IMR-90 (cell line): ENCODE measurements around the gene NOS1. TPM values are rescaled to one million over a fixed set of nuclear protein-coding genes. Genes with fewer than 3 reads are reported as not detected.

Source experiments
- ATAC-seq: fragments of 200-7000 bp; cut with Tn5 transposase; 2 replicates; pipeline ENCODE4 v1.9.1; 2020; ENCODE audit warnings: low read depth, mild to moderate bottlenecking, moderate library complexity
- BruUV-seq: library from RNA; stranded (reverse); fragments of 400-500 nt; replicated peaks from 2 replicates; lab custom pipeline; 2021; lab: Mats Ljungman, UMichigan
- CTCF ChIA-PET: fragments of 300-600 bp; formaldehyde crosslinking; extraction: SDS; loops from one replicate; lab custom pipeline; 2021; ENCODE audit warnings: antibody characterized with exemption; lab: Yijun Ruan, JAX
- POLR2A ChIA-PET: fragments of 300-600 bp; sonication (Branson Sonifier 250); formaldehyde crosslinking; loops from one replicate; lab custom pipeline; 2022; ENCODE audit warnings: antibody characterized with exemption; ENCODE audit not compliant: unreplicated experiment; lab: Charles Lee
- DNase-seq: peaks from one replicate; pipeline ENCODE4 v3.0.0; 2013
- H2AFZ ChIP-seq: replicated peaks from 2 replicates; pipeline ENCODE3; 2013; ENCODE audit warnings: low read length, mild to moderate bottlenecking; ENCODE audit not compliant: poor library complexity
- H2AK5ac ChIP-seq: 2 replicates; pipeline ENCODE4 v1.6.1; 2013; ENCODE audit warnings: low read depth, low read length, inconsistent platforms
- H2AK9ac ChIP-seq: replicated peaks from 2 replicates; pipeline ENCODE3; 2013; ENCODE audit warnings: mild to moderate bottlenecking, low read depth, low read length, moderate library complexity; ENCODE audit not compliant: poor library complexity
- H2BK120ac ChIP-seq: 2 replicates; pipeline ENCODE4 v1.6.1; 2013; ENCODE audit warnings: low read depth, low read length, inconsistent platforms
- H2BK15ac ChIP-seq: 3 replicates; pipeline ENCODE4 v1.6.1; 2013; ENCODE audit warnings: low read depth, low read length, inconsistent platforms
- H2BK20ac ChIP-seq: 2 replicates; pipeline ENCODE4 v1.6.1; 2013; ENCODE audit warnings: low read depth, mild to moderate bottlenecking, inconsistent platforms, low read length, moderate library complexity
- H2BK5ac ChIP-seq: 2 replicates; pipeline ENCODE4 v1.6.1; 2013; ENCODE audit warnings: mild to moderate bottlenecking, low read depth, low read length, inconsistent platforms; ENCODE audit not compliant: poor library complexity, severe bottlenecking
- H3K14ac ChIP-seq: replicated peaks from 2 replicates; pipeline ENCODE4 v1.6.1; 2013; ENCODE audit warnings: low read depth, low read length, inconsistent platforms
- H3K18ac ChIP-seq: 2 replicates; pipeline ENCODE4 v1.6.1; 2013; ENCODE audit warnings: low read depth, low read length, control low read depth
- H3K23ac ChIP-seq: 2 replicates; pipeline ENCODE4 v1.6.1; 2013; ENCODE audit warnings: low read depth, low read length, inconsistent platforms
- H3K27ac ChIP-seq: 2 replicates; pipeline ENCODE4 v1.5.1; 2013; ENCODE audit warnings: mild to moderate bottlenecking, control low read depth, low read length; ENCODE audit not compliant: insufficient read depth
- H3K27me3 ChIP-seq: 2 replicates; pipeline ENCODE4 v1.6.1; 2013; ENCODE audit warnings: low read length; ENCODE audit not compliant: control insufficient read depth, insufficient read depth
- H3K36me3 ChIP-seq: 2 replicates; pipeline ENCODE4 v1.6.1; 2013; ENCODE audit warnings: low read length, mixed read lengths; ENCODE audit not compliant: control insufficient read depth, insufficient read depth
- H3K4ac ChIP-seq: 2 replicates; pipeline ENCODE4 v1.6.1; 2013; ENCODE audit warnings: low read depth, low read length, inconsistent platforms
- H3K4me1 ChIP-seq: 2 replicates; pipeline ENCODE4 v1.6.1; 2013; ENCODE audit warnings: low read length, mixed read lengths; ENCODE audit not compliant: control insufficient read depth, insufficient read depth
- H3K4me2 ChIP-seq: 2 replicates; pipeline ENCODE4 v1.6.1; 2013; ENCODE audit warnings: low read depth, mild to moderate bottlenecking, control low read depth, low read length, moderate library complexity
- H3K4me3 ChIP-seq: 2 replicates; pipeline ENCODE4 v1.5.1; 2013; ENCODE audit warnings: low read depth, mild to moderate bottlenecking, control low read depth, low read length, moderate library complexity; ENCODE audit not compliant: insufficient read depth
- H3K56ac ChIP-seq: 2 replicates; pipeline ENCODE4 v1.6.1; 2013; ENCODE audit warnings: low read length, inconsistent platforms; ENCODE audit not compliant: insufficient read depth; ENCODE audit errors: extremely low read depth
- H3K79me1 ChIP-seq, 2 experiments: 2 replicates each; pipeline ENCODE4 v1.6.1; 2013; ENCODE audit warnings: low read length in 2 of 2, inconsistent platforms in 1 of 2, low read depth in 1 of 2
- H3K9ac ChIP-seq: 2 replicates; pipeline ENCODE4 v1.6.1; 2013; ENCODE audit warnings: low read depth, low read length, control low read depth
- H3K9me1 ChIP-seq: 2 replicates; pipeline ENCODE4 v1.6.1; 2013; ENCODE audit warnings: low read length, inconsistent platforms; ENCODE audit not compliant: insufficient read depth
- H3K9me3 ChIP-seq: 2 replicates; pipeline ENCODE4 v1.6.1; 2013; ENCODE audit warnings: low read length; ENCODE audit not compliant: control insufficient read depth, insufficient read depth
- H4K20me1 ChIP-seq: 2 replicates; pipeline ENCODE4 v1.6.1; 2013; ENCODE audit warnings: low read length, inconsistent platforms; ENCODE audit not compliant: insufficient read depth
- H4K5ac ChIP-seq: 2 replicates; pipeline ENCODE4 v1.6.1; 2013; ENCODE audit warnings: mild to moderate bottlenecking, low read depth, low read length, control low read depth
- H4K8ac ChIP-seq, 2 experiments: 2 replicates each; pipeline ENCODE4 v1.6.1; 2013; ENCODE audit warnings: low read depth in 2 of 2, low read length in 2 of 2, control low read depth in 1 of 2, inconsistent platforms in 1 of 2
- H4K91ac ChIP-seq: 2 replicates; pipeline ENCODE4 v1.6.1; 2013; ENCODE audit warnings: low read depth, low read length, inconsistent platforms; ENCODE audit not compliant: insufficient read depth
- BHLHE40 ChIP-seq: fragments of 150-350 bp; IDR thresholded peaks from 2 replicates; pipeline ENCODE4 v1.6.1; 2016; ENCODE audit warnings: mild to moderate bottlenecking, low read depth, low read length
- CHD1 ChIP-seq: IDR thresholded peaks from 2 replicates; pipeline ENCODE4 v1.6.1; 2012; ENCODE audit warnings: low read depth, low read length, improper control_type of control experiment
- MAFK ChIP-seq: IDR thresholded peaks from 2 replicates; pipeline ENCODE4 v1.6.1; 2012; ENCODE audit warnings: low read depth, low read length, improper control_type of control experiment
- MXI1 ChIP-seq: IDR thresholded peaks from 2 replicates; pipeline ENCODE4 v1.6.1; 2012; ENCODE audit warnings: low read depth, mild to moderate bottlenecking, low read length, moderate library complexity, borderline replicate concordance
- RCOR1 ChIP-seq: IDR thresholded peaks from 2 replicates; pipeline ENCODE4 v1.6.1; 2012; ENCODE audit warnings: mild to moderate bottlenecking, low read length, improper control_type of control experiment; ENCODE audit not compliant: insufficient replicate concordance
- RFX5 ChIP-seq: IDR thresholded peaks from 2 replicates; pipeline ENCODE4 v1.8.0; 2012; ENCODE audit warnings: low read depth, mild to moderate bottlenecking, low read length, moderate library complexity
- WGBS, 2 experiments: methylation state at CpG; one replicate each; pipeline versions ENCODE4 v1.1.5 to v1.1.7; 2013; ENCODE audit warnings: missing lambda C conversion rate in 2 of 2; ENCODE audit not compliant: insufficient read length in 1 of 2; ENCODE audit errors: extremely low coverage in 2 of 2; 5-methylcytosine and 5-hydroxymethylcytosine counted together
- dilution Hi-C: fragments of 300-500 bp; cut with HindIII; formaldehyde crosslinking; loops from one replicate; pipeline ENCODE4 v1.14.3; 2018; ENCODE audit warnings: low sequenced_read_pairs; ENCODE audit not compliant: unreplicated experiment
- in situ Hi-C: fragments of 300-500 bp; cut with MboI; formaldehyde crosslinking; loops from 3 replicates; pipeline ENCODE4 v1.14.3; 2019; ENCODE audit warnings: low sequenced_read_pairs, inconsistent platforms, mixed read lengths
- intact Hi-C: fragments of 100-400 bp; cut with micrococcal nuclease; formaldehyde crosslinking; loops from 2 replicates; pipeline ENCODE4 v1.10.0; 2022
- polyA plus RNA-seq, 3 experiments: library from polyadenylated mRNA; depleted of rRNA; stranded (reverse); fragments of >200 nt; gene quantifications; 2 replicates each; pipeline ENCODE4 v1.2.3, GENCODE V29; 2012; ENCODE audit warnings: low replicate concordance in 1 of 3
- total RNA-seq: library from RNA; depleted of rRNA; stranded (reverse); fragments of >200 nt; gene quantifications from 2 replicates; pipeline ENCODE4 v1.2.3, GENCODE V29; 2012
- TF ChIP-seq, protein P1 (sequence below): fragments of 150-350 bp; IDR thresholded peaks from 2 replicates; pipeline ENCODE4 v1.6.1; 2016; ENCODE audit warnings: low read depth, mild to moderate bottlenecking, low read length, moderate library complexity, borderline replicate concordance

NOS1 gene
- total and polyA plus RNA-seq, 2 of the 4 experiments (the other 2 are of a cell fraction): 0.09 TPM; not detected in 1

DNA sequence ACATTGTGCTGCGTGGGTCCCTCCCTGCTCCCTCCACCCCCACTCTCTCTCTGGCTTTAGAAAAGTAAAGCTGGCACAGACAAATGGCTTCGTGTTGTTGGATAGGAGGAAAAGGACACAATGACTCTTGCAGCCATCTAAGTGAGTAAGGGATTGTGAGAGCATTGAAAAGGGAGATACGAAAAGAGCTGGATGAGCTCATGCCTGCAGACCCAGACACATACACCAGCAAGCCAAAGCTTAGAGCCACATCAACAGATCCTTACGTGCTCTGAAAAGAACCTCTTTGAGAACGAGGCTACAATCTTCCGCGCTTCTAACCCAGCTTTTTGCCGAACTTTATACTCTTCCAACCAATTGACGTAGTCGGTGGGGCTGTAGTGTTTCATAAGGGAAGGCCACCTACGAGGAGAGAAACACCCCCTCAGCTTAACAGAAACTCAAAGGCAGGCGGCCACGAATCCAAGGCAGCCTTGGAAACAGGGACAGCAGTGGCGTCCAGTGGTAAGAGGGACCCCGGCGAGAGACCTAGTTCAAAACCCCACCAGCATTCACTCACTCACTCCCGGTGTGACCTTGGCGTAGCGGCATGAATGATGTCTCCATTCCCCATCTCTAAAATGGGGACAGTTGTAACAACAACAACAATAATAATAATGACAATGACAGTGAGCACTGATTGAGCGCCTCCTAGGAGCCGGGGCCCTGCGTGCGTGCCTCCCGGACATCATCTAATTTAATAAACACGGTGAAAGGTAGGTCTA lies 172.3 kb downstream of the NOS1 start:
- H3K27ac ChIP-seq: peak overlapping the region; percentile 15; the same call in 1 of the 2 replicates
- POLR2A ChIA-PET: no interaction called here

More for the DNA sequence above, 172.3 kb downstream of the NOS1 start:
- H2BK5ac ChIP-seq: no peak overlapping the region
- no peak for TF ChIP-seq BHLHE40
- TF ChIP-seq MXI1: no peak
- TF ChIP-seq RCOR1: no peak
- TF ChIP-seq RFX5: no peak
- no peak for TF ChIP-seq CHD1
- TF ChIP-seq, protein P1, sequence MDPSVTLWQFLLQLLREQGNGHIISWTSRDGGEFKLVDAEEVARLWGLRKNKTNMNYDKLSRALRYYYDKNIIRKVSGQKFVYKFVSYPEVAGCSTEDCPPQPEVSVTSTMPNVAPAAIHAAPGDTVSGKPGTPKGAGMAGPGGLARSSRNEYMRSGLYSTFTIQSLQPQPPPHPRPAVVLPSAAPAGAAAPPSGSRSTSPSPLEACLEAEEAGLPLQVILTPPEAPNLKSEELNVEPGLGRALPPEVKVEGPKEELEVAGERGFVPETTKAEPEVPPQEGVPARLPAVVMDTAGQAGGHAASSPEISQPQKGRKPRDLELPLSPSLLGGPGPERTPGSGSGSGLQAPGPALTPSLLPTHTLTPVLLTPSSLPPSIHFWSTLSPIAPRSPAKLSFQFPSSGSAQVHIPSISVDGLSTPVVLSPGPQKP: no peak
- TF ChIP-seq MAFK: no peak
- H2AK5ac ChIP-seq: 0 out of 2 replicates have a peak overlapping the region, but pooled peaks have one; percentile 9
- H3K36me3 ChIP-seq: peaks cover 7% of the 10 kb centered on the region
- H2AFZ ChIP-seq: peak overlapping the region; percentile 100
- ATAC-seq (peak; percentile 9), DNase-seq (peak; percentile 72)
- no peaks in the 10 kb centered on the region; the same call in 1 of the 2 replicates for H3K9me1 ChIP-seq
- H4K8ac ChIP-seq: no peak overlapping the region; a peak in 1 of 4 replicates
- no peak overlapping the region for H2BK20ac ChIP-seq
- dilution Hi-C loops: no loop called here
- H2AK9ac ChIP-seq: peak overlapping the region; percentile 3
- H3K4me3 ChIP-seq: peak overlapping the region; percentile 81
- no peak overlapping the region for H3K18ac ChIP-seq
- no TSS peak for BruUV-seq
- CTCF ChIA-PET: interaction anchor here (0.6 to 1.2 kb wide), 2 partner anchors 14 to 38 kb away, joined by 3 read pairs; no protein-coding TSS in a partner anchor
- in situ Hi-C loops: no loop called here
- H4K20me1 ChIP-seq: peaks cover 9% of the 10 kb centered on the region; the same call in 1 of the 2 replicates
- H3K9ac ChIP-seq: peak overlapping the region; percentile 14
- H4K5ac ChIP-seq: no peak overlapping the region
- no peak overlapping the region for H2BK120ac ChIP-seq
- H3K14ac ChIP-seq: peak overlapping the region; percentile 48; the same call in 1 of the 2 replicates
- peaks cover 10 to 29% of the 10 kb centered on the region in 2 experiments for H3K79me1 ChIP-seq
- H4K91ac ChIP-seq: no peak overlapping the region
- no peak overlapping the region for H2BK15ac ChIP-seq
- no peaks in the 10 kb centered on the region for H3K4me1 ChIP-seq
- intact Hi-C loops: loop anchor here (2.0 kb wide), 1 partner anchor 18 kb away; no protein-coding TSS in a partner anchor
- H3K4me2 ChIP-seq: peak overlapping the region; percentile 65
- H3K4ac ChIP-seq: no peak overlapping the region
- no peaks in the 10 kb centered on the region for H3K27me3 ChIP-seq
- H3K56ac ChIP-seq: peak overlapping the region; percentile 40; the same call in 1 of the 2 replicates
- WGBS, 2 experiments: 0% methylated on average over 1 of the region's 25 CpGs; no CpG with 5 or more reads in 1 of the 2 experiments
- peak overlapping the region; percentile 41 for H3K23ac ChIP-seq
- H3K9me3 ChIP-seq: no peaks in the 10 kb centered on the region
